ENCODE data around the gene ABLIM1. TPM values are rescaled to one million over a fixed set of nuclear protein-coding genes. Genes with fewer than 3 reads are reported as not detected.

ABLIM1 gene
- total RNA-seq, 1 donor from 2014 or later = 772 TPM

Other genes starting within 250 kb of the ABLIM1 start
- gene FHIP2A, start 163.5 kb upstream of the ABLIM1 start, total RNA-seq = 22.6 TPM

All from Right ventricle myocardium superior (tissue), 1 donor.